ENCODE data around the gene MAN2A2.

MAN2A2 gene

DNA sequence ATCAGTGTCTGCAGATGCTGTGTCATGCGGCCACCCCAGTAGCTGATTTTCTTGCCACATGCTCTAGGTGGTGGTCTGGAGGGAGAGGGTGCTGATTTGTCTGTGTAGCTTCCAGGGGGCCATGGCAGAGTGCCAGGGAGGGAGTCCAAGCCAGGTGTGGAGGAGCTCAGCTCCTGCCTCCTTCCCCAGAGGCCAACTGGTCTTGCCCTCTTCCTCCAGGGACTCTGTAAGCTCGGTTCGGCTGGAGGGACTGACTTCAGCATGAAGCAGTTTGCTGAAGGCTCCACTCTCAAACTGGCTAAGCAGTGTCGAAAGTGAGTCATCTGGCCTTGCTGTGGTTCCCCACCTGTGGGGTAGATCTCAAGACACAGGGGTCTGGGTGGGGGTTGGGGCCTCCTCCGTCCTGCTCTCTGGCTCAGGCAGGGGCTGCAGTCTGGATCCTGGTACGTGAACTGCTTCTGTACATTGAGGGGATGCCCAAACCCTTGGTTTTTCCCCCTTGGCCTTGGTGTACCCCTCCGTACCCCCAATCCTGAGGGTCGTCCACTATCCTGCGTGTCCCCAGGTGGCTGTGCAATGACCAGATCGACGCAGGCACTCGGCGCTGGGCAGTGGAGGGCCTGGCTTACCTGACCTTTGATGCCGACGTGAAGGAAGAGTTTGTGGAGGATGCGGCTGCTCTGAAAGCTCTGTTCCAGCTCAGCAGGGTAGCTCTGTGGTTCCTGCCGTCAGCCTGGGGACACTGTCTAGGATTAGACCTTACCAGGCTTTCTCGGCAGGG lies 44.7 kb downstream of the MAN2A2 start:
- no peak for DNase-seq

DNA sequence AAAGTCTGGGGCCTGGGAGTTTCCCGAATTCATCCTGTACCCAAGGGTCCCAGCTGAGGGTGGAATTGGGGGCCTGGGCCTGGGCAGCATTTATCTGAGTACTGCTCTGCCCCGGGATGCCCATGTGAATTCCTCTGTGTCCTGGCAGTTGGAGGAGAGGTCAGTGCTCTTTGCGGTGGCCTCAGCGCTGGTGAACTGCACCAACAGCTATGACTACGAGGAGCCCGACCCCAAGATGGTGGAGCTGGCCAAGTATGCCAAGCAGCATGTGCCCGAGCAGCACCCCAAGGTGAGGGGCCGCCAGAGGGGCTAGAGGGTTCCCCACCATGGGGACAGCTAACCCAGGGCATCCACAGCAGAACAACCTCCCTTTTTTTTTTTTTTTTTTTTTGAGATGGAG lies 45.4 kb downstream of the MAN2A2 start:
- no peak for DNase-seq

DNA sequence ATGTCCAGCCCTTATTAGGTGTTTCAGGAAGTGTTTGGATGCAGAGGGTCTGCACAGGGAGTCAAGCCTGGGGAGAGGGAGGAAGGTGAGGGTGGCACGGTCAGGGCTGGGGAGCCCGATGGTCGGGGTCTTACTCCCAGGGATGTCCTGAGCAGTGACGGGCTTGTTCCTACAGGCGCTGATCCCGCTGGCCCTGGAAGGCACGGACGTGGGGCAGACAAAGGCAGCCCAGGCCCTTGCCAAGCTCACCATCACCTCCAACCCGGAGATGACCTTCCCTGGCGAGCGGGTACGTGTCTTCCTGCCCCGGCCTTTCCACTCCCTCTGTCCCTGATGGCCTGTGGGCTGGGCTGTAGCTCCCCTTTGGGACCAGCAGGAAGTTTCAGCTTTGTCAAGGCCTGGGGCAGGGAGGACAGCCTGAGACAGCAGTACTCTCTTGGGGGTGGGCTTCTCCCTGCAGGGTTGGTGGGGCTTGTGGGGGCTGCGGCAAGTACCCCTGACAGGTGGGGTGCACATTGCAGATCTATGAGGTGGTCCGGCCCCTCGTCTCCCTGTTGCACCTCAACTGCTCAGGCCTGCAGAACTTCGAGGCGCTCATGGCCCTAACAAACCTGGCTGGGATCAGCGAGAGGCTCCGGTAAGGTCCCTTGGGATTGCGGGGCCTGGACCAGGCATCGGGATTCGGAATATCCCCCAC lies 47.0 kb downstream of the MAN2A2 start:
- DNase-seq, result no peak

DNA sequence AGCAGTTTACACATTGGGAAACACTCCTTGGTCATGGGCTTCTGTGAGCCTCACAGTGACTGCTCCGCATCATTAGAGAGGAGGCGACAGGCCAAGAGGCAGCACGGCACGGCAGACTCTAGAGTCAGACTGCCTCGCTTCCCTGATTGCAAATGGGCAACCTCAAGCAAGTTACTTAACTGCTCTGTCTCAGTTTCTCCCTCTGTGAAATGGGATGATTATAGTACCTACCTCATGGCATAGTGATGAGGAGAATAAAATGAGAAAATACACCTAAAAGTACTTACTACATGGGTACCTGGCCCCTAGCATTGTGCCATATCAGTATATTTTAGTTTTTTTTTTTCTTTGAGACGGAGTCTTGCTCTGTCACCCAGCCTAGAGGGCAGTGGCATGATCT lies 47.6 kb downstream of the MAN2A2 start:
- no peak for DNase-seq

DNA sequence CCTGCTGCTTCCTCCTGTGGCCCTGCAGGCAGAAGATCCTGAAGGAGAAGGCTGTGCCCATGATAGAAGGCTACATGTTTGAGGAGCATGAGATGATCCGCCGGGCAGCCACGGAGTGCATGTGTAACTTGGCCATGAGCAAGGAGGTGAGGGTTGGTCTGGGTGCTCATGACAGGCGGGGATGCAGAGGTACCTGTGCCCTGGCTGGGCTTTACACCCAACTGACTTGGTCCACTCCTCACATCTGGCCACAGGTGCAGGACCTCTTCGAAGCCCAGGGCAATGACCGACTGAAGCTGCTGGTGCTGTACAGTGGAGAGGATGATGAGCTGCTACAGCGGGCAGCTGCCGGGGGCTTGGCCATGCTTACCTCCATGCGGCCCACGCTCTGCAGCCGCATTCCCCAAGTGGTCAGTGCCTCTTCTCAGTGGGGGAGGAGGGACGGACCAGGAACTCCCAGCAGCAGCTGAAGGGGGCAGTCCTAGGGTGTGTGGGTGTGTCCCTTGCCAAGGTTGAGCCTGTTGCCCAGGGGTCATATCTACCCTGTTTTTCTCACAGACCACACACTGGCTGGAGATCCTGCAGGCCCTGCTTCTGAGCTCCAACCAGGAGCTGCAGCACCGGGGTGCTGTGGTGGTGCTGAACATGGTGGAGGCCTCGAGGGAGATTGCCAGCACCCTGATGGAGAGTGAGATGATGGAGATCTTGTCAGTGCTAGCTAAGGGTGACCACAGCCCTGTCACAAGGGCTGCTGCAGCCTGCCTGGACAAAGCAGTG lies 50.0 kb downstream of the MAN2A2 start:
- DNase-seq, result no peak

DNA sequence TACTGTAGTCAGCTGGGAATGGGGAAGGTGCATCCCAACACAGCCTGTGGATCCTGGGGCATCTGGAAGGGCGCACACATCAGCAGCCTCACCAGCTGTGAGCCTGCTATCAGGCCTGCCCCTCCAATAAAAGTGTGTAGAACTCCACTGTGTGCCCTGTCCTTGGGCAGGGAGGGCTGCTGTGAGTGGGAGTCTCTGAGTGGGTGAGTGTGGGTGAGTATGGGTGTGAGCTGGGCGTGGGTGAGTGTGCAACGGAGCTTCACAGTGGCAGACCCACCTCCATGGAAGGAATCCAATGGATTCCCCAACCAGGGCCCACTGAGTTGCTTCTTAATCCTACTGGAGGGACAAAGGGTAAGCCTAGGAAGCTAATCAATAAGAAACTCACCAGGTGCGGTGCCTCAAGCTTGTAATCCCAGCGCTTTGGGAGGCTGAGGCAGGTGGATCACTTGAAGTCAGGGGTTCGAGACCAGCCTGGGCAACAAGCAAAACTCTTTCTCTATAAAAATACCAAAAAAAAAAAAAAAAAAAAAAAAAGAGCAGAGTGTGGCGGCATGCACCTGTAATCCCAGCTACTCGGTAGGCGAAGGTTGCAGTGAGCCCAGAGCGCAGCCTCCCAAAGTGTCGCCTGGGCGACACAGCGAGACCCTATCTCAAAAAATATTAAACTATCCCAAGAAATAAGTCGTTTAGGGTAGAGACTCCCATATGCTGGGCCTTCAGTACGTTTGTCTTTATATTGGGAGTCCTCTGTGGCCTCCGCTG lies 51.0 kb downstream of the MAN2A2 start:
- DNase-seq, result no peak

DNA sequence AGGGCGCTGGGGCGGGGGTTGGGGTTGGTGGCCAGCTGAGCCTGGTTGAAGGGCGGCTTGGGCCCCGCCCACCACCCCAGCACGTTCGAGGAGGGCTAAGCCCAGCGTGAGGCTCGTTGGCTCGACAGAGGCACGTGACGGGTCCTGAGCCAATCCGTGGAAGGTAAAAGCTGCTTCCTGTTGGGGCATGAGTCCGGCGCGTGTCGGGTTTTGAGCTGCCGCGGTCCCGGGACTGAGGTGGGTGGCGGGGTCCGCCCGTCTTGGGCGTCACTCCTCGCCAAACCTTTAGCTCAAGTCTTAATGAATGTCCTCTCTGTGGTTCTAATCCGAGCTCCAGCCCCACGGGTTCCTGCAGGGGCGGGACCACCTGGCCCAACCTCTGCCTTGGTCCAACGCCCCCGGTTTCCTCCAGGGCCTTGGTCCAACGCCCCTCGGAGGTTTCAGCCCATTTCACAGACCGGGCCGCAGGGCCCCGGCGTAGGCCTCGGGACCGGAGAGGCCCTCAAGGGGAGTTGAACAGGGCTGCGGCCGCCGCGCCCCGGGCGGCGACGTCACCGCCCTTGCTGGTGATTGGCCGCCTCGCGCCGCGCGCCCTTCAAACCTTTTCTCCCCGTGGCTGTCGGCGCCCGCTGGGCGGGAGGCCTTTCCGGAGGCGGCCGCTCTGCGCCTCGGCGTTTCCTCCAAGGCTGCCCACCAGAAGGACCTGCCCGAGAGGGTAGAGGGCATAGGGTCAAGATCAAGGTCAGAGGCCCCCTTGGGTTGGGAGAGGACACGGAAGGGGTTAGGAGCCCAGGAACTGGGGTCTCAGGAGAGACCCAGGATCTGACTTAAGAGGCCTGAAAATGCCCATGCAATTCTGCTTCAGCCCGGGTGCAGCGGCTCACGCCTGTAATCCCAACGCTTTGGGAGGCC lies 51.9 kb downstream of the MAN2A2 start, which contains the start of gene RCCD1:
Gene RCCD1 (plus strand): TSS at position 173 of the 912 bp plus-strand sequence. CDS start 1,851 bp downstream, outside the sequence.
- peak; percentile 81 for DNase-seq

DNA sequence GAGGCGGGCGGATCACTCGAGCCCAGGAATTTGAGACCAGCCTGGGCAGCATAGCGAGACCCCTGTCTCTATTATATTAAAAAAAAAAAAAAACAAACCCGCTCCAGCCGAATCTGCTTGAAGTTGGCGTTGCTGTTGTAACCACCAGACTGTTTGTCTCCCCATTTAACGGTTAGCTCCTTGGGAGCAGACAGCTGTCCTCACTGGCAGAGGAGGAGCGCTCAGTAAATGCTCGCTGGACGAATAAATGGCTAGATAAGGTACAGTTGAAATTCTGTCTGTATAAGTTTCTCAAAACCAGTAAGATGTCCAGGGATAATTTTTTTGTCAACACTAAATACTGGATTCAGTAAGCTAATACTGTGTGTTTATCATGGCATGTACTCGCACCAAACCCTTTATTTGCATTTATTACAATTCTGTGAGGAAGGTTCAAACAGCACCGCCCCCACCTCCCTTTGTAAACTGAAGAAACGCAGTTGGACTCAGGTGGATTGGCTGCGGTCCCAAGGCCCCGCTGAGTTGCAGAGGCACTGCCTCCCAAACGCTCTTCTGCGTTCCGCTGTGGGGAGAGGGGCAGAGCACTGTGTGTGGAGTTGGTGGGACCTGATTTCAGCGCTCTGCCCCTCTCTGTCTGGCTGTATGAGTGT lies 52.6 kb downstream of the MAN2A2 start:
- DNase-seq, result peak; percentile 8

DNA sequence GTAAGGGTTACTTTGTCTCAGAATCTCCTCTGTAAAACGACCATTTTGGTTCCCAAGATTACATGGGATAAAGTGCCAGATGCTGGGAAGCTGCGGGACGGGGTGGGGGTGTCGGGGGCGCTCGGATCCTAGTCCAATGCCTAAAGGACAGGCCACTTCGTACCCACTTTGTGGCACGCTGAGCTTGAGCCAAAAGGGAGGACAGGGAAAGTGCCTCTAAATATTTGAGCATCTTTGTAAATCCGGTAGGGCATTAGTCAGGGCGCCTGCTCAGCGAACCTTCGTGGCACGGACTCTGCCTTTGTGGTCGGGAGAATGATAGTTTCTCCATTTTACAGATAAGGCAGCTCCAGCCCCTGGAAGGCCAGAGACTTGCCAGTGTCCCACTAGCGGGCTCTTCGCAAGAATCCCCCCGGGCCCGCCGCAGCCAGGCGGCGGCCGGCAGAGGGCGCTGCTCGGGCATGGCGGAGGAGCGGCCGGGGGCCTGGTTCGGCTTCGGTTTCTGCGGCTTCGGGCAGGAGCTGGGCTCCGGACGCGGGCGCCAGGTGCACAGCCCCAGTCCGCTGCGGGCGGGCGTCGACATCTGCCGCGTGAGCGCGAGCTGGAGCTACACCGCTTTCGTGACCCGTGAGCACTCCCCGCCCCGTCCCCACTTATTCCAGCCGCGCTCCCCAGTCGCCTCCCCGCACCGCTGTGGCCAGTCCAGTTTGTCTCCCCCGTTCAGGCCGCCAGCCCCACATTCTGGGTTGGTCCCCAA lies 53.4 kb downstream of the MAN2A2 start:
- peak; percentile 74 for DNase-seq

DNA sequence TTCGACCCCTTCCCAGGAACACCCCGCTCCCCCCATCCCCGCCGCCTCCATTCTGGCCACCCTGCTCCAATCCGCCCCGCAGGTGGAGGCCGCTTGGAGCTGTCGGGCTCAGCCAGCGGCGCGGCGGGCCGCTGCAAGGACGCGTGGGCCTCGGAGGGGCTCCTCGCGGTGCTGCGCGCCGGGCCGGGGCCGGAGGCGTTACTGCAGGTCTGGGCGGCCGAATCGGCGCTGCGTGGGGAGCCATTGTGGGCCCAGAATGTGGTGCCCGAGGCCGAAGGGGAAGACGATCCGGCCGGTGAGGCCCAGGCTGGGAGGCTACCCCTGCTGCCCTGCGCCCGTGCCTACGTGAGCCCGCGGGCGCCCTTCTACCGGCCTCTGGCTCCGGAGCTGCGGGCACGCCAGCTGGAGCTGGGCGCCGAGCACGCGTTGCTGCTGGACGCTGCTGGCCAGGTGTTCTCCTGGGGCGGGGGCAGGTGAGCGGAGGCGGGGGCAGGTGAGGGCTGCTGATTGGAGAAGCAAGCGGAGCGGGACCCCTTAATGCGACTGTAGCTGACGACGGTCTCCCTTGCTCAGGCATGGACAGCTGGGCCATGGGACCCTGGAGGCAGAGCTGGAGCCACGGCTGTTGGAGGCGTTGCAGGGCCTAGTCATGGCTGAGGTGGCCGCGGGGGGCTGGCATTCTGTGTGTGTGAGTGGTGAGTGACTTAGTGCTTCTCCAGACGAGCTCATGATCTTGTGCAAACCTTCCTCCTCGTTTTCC lies 54.1 kb downstream of the MAN2A2 start:
- DNase-seq, result peak; percentile 8

DNA sequence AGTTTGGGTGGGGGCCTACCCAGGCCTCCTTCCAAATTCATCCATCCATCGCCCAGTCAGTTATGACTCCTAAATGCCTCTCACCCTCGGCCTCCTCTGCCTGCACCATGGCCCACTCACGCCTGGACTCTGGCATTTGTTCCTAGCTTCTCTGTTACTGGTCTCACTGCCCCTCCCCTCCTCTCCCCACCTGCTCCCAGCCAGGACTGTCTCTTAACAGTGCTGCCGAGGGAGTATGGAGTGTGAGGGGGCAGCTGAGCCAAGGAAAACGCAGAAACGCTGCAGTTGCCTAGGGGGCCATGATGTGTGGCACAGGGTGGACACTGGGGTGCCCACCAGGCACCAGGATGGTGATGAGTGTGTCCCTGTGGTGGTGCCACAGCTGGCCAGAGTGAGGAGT lies 54.7 kb downstream of the MAN2A2 start:
- no peak for DNase-seq

DNA sequence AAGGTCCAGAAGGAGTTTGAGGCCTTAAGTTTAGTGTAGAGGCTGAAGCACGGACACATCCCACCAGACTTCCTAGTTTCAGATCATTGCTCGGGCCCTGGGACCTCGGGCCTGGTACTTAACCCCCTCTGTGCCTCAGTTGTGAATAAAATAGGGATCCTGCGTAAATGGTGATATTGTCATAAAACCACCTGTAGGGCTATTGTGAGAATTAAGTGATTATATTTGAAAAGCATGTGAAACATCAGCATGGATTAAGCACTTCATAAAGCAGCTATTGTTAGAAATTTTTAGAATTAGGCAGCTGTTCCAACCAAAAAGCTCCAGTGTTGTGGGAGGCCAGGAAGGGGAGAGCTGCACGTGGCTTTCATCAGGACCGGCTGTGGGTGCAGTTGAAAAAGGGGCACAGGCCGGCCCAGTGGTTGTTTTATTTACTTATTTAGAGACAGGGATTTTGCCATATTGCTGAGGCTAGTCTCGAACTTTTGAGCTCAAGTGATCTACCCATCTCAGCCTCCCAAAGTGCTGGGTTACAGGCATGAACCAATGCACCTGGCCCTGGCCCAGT lies 56.0 kb downstream of the MAN2A2 start:
- no peak for DNase-seq

DNA sequence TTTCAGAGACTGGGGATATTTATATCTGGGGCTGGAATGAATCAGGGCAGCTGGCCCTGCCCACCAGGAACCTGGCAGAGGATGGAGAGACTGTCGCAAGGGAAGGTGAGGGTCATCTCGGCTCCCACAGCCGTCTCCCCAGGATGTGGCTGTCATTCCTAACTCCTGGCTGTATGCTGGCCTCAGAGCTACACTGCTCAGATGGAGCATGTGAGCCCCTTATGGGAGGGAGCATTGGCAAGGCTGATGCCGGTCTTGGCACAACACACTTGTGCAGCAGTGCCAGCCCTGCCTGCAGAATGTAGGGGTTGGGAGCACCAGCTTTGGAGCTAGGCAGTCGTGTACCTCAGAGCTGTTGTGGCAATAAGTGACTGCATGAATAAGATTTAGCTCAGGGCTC lies 56.8 kb downstream of the MAN2A2 start:
- DNase-seq, result no peak

DNA sequence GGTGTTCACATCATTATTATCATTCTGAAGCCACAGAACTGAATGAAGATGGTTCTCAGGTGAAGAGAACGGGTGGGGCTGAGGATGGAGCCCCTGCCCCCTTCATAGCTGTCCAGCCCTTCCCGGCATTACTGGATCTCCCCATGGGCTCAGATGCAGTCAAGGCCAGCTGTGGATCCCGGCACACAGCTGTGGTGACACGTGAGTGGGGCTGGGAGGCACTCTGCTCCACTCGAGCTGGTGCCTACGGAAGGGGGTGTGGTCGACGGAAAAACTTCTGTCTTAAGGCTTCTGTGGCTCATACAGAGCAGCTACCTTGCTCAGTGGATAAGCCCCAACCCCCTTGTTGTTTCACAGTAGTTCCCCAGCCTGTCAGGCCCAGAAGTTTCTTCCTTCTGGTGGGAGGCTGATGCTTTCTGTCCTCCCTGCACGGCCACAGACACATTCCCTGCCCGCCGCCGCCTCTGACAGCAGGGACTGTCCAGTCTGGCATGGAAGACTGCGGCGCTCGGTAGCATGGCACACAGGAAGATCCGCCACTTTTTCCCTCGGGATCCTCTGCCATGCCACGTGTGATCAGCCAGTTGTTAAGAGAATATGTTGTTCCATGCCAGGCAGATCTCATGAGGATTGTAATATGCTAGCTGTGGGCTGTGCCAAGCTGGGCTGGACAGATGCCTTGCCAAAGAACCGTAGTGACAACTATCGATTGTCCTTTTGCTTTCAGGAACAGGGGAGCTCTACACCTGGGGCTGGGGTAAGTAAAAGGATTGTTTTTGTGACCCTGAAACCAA lies 57.4 kb downstream of the MAN2A2 start:
- DNase-seq, result no peak

DNA sequence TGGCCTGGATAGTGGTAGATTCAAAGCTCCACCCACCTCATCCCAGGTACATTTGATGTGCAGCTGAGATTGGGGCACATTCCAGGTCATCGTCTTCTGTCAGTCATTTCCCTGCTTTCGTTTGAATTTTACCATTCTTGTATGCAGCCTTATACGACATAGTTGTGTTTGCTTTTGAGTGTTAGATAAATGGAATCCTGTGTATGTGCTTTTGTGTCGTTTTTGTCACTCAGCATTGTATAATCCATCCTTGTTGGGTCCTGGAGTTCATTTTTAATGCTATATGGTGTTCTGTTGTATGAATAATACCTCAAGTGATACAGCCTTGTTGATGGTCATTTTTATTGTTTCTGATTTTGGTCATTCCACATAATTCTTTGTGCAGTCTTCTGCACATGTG lies 58.9 kb downstream of the MAN2A2 start:
- DNase-seq, result no peak

DNA sequence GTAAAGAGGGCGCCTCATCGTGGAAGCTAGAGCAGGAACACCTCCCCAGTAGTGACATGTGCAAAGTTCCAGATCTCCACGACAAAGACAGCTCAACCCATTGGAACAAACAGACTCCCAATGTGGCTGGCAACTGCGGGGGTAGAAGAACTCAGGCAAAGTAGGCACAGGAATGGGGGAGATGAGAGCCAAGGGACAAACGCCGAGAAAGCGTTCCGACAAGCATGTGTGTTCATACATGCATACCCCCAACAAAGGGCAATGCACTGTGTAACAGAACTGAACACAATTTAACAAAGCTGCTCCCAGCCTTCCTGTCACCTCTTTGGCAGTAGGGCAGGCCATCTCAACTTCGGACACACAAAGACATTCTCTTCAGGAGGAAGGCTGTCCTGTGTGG lies 63.2 kb downstream of the MAN2A2 start:
- no peak for DNase-seq

DNA sequence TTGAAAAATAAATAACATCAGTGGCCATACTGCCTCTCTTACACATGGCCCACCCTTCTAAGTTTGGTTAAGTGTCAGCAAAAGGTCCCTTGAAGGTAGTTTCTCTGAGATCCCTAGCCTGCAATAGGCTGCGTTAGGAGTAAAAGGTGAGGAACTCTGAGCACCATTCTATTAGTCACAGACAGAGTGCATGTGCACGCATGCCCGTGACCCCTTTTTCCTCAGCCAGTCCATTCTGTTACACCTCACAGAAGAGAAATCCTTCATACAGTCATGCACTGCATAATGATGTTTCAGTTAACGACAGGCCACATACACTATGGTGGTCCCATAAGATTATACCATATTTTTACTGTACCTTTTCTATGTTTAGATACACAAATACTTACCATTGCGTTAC lies 64.1 kb downstream of the MAN2A2 start:
- DNase-seq, result no peak

DNA sequence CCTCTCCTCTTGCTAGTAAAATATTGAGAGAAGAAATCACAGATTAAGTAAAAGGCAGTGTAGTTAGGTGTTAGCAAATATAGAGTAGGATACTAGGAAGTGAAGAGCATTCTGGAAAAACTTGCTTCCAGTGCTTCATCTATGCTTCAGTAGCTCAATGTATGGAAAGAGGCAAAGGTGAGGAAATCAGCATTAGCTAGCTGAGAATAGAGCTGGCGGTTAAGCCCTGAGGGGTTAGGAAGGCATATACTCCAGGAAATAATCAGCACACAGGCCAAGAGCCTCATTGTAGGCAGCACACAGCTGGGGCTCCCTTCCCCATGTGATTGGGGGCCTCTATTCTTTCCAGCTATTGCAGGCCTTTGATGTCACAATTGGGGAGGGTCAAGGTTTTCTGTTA lies 65.3 kb downstream of the MAN2A2 start:
- no peak for DNase-seq
